GM21447 (cell line): ENCODE data around the gene AUTS2.
"Not testable (repeated sequence)": the region's sequence is repeated elsewhere in the genome, so short reads cannot be mapped to it uniquely, and the experiment has no call there.

ENCODE experiments used
- ATAC-seq: cut with Tn5 transposase; IDR thresholded peaks from one replicate; pipeline ENCODE4 v1.9.1; 2021; ENCODE audit not compliant: unreplicated experiment

Gene AUTS2

GRCh38 chr7:70355198-70356020, 757.1 kb downstream of the AUTS2 start:
- no peak for ATAC-seq

- ATAC-seq, result no peak
Observed at GRCh38 chr7:70356085-70356786, 758.0 kb downstream of the AUTS2 start.

GRCh38 chr7:70356787-70357328, 758.6 kb downstream of the AUTS2 start:
- no peak for ATAC-seq

- ATAC-seq, result no peak
Observed at GRCh38 chr7:70360557-70360956, 762.3 kb downstream of the AUTS2 start.

- no peak for ATAC-seq
Observed at GRCh38 chr7:70361821-70362220, 763.5 kb downstream of the AUTS2 start.

- not testable (repeated sequence) for ATAC-seq
Observed at GRCh38 chr7:70364393-70364792, 766.1 kb downstream of the AUTS2 start.

- no peak for ATAC-seq
Observed at GRCh38 chr7:70371652-70372051, 773.4 kb downstream of the AUTS2 start.

GRCh38 chr7:70372768-70373515, 774.7 kb downstream of the AUTS2 start:
- ATAC-seq, result no peak

GRCh38 chr7:70374772-70375533, 776.7 kb downstream of the AUTS2 start:
- no peak for ATAC-seq

GRCh38 chr7:70376561-70377031, 778.3 kb downstream of the AUTS2 start:
- no peak for ATAC-seq

- no peak for ATAC-seq
Observed at GRCh38 chr7:70377957-70378356, 779.7 kb downstream of the AUTS2 start.

- no peak for ATAC-seq
Observed at GRCh38 chr7:70379210-70379609, 780.9 kb downstream of the AUTS2 start.

- ATAC-seq, result no peak
Observed at GRCh38 chr7:70380421-70381015, 782.2 kb downstream of the AUTS2 start.

GRCh38 chr7:70383066-70383782, 784.9 kb downstream of the AUTS2 start:
- ATAC-seq, result no peak

- no peak for ATAC-seq
Observed at GRCh38 chr7:70384024-70384423, 785.7 kb downstream of the AUTS2 start.

GRCh38 chr7:70384891-70385290, 786.6 kb downstream of the AUTS2 start:
- no peak for ATAC-seq

- ATAC-seq, result no peak
Observed at GRCh38 chr7:70387217-70387616, 788.9 kb downstream of the AUTS2 start.

- ATAC-seq, result no peak
Observed at GRCh38 chr7:70389531-70390151, 791.4 kb downstream of the AUTS2 start.

- no peak for ATAC-seq
Observed at GRCh38 chr7:70390251-70390650, 792.0 kb downstream of the AUTS2 start.
